Measurements from ENCODE around the gene MADD. TPM values are rescaled to one million over a fixed set of nuclear protein-coding genes. Genes with fewer than 3 reads are reported as not detected.

Gene MADD
- total RNA-seq, 1 donor from 2014 or later, result 23.8 TPM

DNA sequence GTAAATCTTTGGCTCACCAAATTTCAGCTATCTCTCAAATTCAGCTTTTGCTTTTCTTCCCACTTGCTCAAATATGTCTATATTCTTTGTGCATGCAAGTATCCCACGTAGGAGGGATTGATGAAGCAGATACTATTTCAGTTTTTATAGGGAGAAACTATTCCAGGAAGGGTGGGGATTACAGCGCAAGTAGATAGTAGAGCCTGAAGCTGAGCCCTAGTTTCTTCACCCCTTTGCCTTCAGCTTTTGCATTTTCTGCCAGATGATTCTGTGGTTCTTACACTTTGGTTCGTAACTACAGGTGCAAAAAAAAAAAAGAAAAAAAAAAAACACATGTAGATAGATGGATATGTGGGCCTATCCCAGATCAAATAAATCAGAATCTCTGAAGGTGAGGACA, 18.2 kb upstream of the MADD start:
- DNase-seq (ENCODE audit: low read depth), result no peak

DNA sequence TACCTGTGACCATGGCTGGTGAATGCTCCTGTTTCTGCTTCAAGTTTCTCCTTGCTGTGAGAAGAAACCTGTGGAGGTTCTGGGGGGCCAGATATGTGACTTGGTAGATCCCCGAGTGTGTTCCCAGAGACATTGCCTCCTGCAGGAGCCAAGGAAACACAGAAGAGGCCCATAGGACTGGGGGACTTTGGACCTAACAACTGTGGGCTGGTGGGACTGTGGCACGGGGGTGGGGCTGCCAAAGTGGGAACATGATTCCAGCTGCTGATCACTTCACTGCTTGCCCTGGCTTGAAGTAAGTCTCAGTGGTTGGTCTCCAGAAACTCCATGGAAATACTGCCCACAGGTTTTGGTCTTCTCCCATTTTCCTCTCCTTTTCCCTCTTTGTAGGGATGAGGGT, 16.3 kb upstream of the MADD start:
- no peak for DNase-seq (ENCODE audit: low read depth)

DNA sequence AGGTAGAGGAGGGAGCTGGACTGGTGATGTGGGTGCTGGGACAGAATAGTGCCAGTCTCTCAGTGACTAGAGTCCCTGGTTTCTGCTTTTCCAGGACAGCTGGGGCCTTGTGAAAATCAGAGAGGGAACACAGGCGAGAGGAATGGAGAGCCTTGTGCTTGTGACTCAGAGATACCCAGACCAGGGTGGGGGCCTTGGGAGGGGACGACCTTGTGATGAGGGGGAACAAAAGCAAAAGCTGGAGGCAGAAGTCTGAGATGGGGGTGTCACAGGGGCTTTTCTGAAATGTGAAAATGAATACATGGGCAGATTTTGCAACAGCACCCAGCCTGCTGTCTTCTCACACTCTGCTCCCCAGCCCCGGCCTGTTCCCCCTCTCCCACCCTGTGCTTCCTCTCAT, 15.5 kb upstream of the MADD start:
- no peak for DNase-seq (ENCODE audit: low read depth)

DNA sequence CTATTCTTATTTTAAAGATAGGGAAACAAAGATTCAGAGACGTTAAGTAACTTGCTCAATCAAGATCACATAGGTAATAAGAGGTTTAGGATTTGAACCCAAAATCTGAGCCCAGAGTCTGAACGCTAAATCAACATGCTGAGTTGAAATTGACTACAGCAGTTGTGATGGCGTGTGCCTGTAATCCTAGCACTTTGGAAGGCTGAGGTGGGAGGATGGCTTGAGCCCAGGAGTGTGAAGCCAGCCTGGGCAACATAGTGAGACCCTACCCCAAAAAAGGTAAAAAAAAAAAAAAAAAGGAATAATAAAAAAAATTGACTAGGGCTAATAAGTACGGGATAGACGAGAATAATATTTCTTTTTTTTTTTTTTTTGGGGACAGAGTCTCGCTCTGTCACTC, 13.6 kb upstream of the MADD start:
- DNase-seq (ENCODE audit: low read depth), result no peak

DNA sequence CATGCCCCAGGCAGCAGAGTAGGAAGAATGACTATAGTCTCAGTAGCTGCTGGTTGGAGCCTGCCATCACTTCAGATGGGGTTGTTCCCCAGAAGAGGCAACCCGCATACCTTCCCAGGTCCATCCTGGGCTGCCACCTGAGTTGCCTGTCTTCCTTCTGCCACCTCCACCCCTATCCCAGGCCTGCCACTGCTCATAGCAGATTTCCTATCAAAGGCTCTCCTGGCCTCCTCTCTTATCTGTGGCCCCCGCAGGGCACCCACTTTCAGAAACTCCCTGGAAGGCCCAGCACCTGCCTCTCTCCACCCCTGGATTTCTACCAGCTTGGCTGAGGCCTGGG, 12.8 kb upstream of the MADD start:
- DNase-seq (ENCODE audit: low read depth), result no peak

DNA sequence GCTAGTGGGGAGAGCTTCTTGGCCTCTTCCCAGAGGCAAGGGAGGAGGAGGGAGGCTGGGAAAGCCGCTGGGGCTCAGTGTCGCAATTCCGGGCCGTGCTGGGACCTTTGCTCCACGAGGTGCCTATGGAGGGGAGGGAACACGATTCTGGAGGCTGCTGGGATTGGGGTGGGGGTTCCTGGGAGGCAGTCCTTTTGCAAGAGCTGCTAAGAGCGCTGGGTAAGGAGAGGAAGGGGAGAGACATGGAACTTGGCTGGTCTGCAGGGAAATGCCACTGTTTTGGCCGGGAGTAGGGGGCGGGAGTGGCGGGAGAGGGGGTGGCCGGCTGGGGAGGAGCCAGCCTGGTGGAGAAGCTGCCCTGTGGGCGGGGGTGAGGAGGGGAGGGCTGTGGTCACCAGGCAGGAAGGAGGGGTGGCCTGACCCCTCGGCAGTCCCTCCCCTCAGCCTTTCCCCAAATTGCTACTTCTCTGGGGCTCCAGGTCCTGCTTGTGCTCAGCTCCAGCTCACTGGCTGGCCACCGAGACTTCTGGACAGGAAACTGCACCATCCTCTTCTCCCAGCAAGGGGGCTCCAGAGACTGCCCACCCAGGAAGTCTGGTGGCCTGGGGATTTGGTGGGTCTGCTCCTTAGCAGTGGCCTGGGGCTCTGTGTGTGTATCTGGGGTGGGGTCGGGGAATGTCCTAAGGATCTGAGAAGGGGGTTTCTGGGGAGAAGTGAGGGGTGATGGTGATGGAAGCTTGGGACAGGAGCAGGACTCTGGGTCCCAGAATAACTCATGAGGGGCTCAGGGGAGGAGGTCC, 12.2 kb upstream of the MADD start, which contains the start of gene NR1H3:
TSS of gene NR1H3 (plus strand) at position 480 of the 800 bp plus-strand sequence. CDS start 1,221 bp downstream, outside the sequence.
- peak; percentile 57 for DNase-seq (ENCODE audit: low read depth)

DNA sequence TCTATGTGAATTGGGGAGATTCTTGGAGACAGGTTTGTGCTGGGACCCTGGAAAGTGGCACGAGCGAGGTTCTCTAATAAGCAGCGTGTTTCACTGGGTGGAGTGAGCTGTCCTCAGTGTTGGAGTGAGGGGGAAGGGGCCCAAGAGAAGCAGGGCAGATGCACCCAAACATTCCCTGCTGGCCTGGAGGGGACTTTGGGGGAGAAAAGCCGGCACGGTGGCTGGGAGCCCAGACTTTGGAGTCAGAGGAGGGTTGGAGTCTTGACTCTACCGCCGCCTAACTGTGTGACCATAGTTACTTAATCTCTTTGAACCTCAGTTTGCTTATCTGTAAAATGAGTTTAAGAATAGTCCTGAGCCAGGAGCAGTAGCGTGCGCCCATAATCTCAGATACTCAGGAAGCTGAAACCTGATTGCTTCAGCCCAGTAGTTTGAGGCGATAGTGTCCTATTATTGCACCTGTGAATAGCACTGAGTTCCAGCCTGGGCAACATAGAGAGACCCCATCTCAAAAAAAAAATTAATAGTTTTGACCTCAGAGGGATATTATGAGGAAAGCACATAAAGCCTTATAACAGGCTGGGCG, 11.5 kb upstream of the MADD start:
- DNase-seq (ENCODE audit: low read depth), result no peak

DNA sequence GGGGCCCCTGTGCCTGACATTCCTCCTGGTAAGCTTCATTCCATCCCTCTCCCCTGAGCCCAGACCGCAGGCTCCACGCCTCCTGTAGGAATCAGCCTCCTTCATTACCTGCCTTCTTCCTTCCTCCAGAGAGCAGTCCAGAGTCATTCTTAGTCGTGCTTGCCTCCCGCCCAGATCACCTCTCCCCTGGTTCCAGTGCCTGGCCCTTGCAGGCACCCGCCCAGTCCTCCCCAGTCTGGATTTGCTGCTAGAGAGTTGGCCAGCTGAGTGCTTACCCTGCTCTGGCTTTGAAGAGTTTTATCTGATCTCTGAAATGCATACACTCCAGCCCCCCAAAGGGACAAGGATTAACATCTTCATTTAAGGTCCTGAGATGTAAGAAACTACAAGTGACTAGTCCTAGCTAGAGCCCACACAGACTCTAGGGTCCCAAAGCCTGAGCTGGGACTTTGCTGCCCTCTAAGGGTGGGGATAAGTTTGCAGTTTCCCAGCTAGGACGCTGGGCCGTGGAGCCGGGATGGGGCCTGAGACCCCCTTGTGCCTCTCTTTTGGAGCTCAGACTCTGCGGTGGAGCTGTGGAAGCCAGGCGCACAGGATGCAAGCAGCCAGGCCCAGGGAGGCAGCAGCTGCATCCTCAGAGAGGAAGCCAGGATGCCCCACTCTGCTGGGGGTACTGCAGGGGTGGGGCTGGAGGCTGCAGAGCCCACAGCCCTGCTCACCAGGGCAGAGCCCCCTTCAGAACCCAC, 10.5 kb upstream of the MADD start:
- no peak for DNase-seq (ENCODE audit: low read depth)

DNA sequence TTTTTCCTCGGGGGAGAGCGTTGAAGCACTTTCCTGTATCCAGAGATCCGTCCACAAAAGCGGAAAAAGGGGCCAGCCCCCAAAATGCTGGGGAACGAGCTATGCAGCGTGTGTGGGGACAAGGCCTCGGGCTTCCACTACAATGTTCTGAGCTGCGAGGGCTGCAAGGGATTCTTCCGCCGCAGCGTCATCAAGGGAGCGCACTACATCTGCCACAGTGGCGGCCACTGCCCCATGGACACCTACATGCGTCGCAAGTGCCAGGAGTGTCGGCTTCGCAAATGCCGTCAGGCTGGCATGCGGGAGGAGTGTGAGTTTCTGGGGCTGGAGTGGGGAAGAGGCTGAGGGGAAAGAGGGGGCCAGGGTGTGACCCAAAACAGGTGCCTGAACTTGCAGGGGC, 9.6 kb upstream of the MADD start:
- no peak for DNase-seq (ENCODE audit: low read depth)

DNA sequence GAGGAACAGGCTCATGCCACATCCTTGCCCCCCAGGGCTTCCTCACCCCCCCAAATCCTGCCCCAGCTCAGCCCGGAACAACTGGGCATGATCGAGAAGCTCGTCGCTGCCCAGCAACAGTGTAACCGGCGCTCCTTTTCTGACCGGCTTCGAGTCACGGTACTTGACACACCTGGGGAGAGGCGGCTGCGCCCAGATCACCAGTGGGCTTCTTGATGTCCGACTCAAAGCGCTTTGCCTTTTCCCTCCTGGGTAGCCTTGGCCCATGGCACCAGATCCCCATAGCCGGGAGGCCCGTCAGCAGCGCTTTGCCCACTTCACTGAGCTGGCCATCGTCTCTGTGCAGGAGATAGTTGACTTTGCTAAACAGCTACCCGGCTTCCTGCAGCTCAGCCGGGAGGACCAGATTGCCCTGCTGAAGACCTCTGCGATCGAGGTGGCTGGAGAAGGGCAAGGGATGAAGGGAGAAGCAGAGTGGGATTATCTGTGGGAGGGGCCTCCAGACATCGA, 8.6 kb upstream of the MADD start:
- no peak for DNase-seq (ENCODE audit: low read depth)

DNA sequence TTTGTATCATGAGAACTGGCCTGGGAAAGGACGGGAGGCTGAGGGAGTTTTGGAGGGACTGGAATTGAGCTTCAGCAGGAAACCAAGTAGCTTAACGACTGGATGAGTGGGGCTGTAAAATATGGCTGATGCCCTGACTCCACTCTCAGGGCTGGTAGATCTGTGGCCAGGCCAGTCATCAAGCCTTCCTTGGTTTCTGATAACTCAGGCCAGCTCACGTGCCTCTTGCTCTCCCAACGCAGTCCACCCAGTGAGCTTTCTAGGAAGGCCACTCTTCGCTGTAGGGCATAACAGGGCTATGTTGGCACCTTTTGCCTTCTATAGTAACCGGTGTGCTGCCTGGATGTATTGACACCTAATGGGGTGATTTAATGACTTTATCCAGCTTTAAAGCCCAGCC, 5.8 kb upstream of the MADD start:
- DNase-seq (ENCODE audit: low read depth), result no peak

DNA sequence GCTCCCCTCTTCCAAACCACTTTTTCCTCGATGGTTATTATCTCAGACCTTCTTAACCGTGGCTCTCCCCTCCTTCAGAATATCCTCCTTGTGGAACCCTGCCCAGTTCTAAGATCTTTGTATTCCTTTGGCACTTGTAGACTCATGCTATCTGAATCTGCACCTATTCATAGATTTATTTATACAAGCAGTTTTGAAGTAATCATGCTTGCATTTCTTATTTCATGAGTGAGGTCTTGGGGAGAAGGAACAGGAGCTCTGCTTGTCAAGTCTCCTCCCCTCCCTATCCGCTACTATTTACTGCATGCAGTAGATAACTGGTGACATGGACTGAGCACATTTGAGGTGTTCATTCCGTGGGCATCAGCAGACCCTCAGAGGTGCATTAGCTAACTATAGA, 5.4 kb upstream of the MADD start:
- DNase-seq (ENCODE audit: low read depth), result no peak

DNA sequence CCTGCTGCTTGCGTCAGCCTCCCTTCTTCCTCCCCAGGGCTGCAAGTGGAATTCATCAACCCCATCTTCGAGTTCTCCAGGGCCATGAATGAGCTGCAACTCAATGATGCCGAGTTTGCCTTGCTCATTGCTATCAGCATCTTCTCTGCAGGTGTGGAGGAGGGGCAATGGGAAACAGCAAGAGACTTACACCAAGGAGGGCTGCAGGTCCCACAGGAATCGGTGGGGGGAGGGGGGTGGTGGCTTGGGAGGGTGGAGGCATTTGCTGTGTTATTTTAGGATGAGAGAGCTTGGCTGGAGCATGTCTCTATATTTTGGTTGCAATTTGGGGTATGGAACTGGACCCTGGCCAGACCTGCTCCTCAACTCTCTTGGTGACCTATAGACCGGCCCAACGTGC, 2.1 kb upstream of the MADD start:
- no peak for DNase-seq (ENCODE audit: low read depth)

DNA sequence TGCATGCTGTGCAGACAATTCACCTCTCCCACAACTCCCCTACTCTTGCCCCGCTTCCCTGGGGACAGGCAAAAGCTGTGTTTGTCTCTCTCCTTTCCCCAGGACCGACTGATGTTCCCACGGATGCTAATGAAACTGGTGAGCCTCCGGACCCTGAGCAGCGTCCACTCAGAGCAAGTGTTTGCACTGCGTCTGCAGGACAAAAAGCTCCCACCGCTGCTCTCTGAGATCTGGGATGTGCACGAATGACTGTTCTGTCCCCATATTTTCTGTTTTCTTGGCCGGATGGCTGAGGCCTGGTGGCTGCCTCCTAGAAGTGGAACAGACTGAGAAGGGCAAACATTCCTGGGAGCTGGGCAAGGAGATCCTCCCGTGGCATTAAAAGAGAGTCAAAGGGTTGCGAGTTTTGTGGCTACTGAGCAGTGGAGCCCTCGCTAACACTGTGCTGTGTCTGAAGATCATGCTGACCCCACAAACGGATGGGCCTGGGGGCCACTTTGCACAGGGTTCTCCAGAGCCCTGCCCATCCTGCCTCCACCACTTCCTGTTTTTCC, 1.4 kb upstream of the MADD start:
- DNase-seq (ENCODE audit: low read depth), result no peak

DNA sequence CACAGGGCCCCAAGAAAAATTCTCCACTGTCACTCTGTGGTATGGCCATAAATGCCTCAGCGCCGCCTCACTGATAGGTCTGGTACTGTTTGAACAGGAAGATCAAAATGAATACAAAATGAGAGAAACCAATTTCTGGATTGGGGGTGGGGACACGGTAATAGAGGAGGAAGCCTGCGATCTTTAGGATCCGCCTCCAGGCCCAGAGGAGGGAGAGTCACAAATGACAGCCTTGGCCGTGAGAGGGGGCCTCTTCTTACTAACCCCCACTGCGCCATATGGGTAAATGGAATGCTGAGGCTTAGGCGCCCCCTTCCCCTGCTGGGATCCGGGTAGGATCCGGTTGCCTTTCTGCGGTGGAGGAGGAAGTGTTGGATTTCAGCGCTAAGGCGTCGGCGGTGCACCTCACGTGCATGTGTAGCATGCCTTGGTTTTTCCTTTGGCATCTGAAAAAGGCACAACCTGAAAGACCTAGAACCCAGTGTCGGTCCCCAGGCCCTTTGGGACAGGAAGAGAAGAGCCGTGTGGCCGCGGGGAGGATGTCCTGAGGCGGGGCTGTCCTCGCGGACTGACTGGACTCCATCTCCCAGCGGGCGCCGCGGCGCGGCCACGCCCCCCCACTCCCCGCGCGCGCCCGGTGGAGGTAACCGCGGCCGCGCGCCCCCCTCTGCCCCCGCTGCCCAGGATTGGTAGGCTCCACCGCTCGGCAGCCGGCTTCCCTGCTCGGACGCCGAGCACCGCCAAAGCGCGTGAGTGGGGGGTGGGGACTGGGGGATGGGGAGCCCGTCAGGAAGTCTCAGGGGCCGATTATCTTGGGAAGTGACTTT, 718 bp upstream of the MADD start:
- peak; percentile 65 for DNase-seq (ENCODE audit: low read depth)

DNA sequence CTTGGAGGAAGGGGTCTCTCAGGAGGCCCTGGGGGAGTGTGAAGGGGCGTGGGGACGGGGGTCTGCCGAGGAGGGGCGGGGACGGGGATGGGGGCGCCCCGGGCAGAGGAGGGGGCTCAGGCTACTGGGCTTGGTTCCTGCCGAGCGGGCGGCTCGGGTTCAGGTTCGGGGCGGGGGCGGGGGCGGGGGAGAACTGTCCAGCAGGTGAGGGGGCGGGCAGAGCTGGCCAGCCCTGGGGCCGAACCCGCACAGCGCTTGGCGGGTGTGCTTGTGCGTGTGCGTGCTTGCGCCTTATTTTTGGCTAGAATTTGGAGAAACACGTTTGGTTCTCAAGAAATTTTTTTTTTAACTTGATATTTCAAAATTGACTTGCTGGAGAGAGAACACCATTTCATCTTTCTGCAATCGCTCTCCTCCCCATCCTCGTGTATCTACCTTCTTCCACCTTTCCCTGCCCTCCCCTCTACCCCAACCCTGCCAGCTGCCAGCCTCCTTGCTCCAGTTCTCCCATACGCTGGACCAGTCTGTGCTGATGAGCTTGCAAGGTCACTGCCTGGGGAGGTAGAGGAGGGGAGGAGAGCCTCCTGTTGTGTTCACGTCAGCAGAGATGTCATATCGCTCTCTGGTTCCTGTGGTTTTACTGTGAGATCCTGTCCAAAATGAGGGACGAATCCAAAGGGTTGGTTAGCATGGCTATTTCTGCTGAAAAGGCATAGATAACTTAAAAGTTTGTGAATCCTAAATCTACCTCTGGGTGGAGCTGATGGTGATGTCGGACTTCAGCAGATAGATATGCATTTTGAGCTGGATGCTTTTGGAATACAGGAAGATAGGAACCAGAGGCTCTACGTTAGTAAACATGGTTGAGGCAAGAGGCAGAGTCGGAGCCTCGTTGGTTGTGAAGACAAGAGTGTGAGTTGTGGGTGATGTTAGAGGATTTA, 668 bp downstream of the MADD start:
- DNase-seq (ENCODE audit: low read depth), result no peak

DNA sequence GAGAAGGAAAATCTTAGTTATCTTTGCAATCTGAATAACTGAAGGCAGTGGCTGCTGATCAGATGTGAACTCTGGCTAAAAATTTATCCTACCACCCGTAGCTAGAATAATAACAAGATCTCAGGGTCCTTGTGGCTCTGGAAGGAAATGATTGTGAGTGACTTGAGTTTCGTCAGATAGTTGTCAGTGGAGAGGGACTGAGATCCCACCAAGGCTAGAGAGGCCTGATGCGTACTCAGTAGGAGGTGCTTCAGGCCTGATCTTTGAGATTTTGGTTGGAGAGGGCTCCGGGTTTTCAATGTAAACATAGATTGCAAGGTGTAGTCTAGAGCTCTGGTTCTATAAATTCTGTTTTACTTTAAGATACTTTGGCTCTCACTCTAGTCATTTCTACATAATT, 1.4 kb downstream of the MADD start:
- DNase-seq (ENCODE audit: low read depth), result no peak

DNA sequence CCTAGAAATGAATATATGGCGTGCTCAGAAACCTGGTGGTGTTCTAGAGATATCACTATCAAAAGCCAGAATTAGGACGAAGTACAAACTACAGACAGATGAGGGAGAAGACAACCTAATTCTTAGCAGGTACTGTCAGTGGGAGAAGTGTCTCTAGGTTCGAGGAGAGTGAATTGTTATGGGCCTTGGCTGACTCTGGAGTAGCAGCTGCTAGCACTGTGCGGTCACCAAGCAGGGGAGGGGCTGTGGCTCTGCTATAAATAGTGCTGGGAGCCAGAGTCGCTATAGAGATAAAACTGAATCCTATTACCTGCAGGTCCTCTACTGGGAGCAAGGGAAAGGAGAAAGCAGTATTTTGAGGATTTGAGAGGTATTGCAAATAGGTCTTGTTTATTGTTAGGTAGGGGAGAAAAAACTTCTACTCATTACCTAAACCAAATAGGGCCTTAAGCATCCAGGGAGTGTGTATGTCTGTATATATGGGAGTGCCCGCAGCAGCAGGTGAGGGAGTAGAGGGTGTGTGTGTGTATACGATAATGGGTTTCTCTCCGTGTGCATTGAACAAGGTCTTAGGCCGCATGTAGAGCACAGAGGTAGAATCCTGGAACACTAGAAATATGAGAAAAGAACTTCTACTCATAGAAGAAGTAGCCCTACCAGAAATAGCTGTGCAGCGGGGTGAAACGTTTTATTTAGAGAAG, 2.2 kb downstream of the MADD start:
- DNase-seq (ENCODE audit: low read depth), result no peak

DNA sequence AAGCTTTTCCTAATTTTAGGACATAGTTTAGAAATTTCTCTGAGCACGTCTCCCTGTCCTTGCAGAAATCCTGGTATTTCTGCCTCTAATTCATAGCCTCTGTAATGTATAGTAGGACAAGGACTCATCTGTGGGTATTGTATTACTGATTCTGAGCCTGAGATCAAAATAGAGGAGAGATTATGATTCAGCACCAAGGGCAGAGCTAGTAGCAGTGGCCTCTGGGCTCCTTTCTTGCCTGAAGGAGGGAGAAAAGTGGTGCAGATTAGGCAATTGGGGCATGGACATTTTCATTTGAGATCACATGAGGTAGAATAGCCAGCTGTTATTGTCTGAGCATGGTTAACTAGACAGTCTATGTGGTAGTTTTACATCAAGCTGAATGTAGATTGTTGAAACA, 2.8 kb downstream of the MADD start:
- peak; percentile 22 for DNase-seq (ENCODE audit: low read depth)
